HepG2 (cell line): ENCODE measurements around the gene ANO1. TPM values are rescaled to one million over a fixed set of nuclear protein-coding genes. Genes with fewer than 3 reads are reported as not detected.

Experiments
- ATAC-seq: fragments of 200-7000 bp; cut with Tn5 transposase; 3 replicates; pipeline ENCODE4 v1.9.1; 2020; ENCODE audit warnings: mild to moderate bottlenecking, moderate library complexity
- BruUV-seq: library from RNA; stranded (reverse); fragments of 400-500 nt; replicated peaks from 2 replicates; lab custom pipeline; 2021; lab: Mats Ljungman, UMichigan
- CTCF ChIA-PET: fragments of 300-600 bp; formaldehyde crosslinking; extraction: SDS; loops from one replicate; lab custom pipeline; 2021; ENCODE audit warnings: low total read pairs, inconsistent platforms, low intra/inter-chr PET ratio; lab: Yijun Ruan, JAX
- POLR2A ChIA-PET: fragments of 350-600 bp; sonication (Branson Sonifier 250); formaldehyde crosslinking; loops from one replicate; lab custom pipeline; 2020; ENCODE audit warnings: antibody characterized with exemption, inconsistent platforms; lab: Yijun Ruan, JAX
- DNase-seq: peaks from one replicate; pipeline ENCODE4 v3.0.0-alpha.2; 2015; ENCODE audit warnings: low spot score
- FAIRE-seq: peaks from 3 replicates; lab custom pipeline; 2011; peaks lifted over from hg19 to GRCh38; lab: Jason Lieb, UNC
- H2AFZ ChIP-seq: one replicate; pipeline ENCODE4 v1.6.1; 2011; ENCODE audit warnings: low read length, inconsistent platforms
- H3K27ac ChIP-seq: fragments of 300-600 bp; 3 replicates; pipeline ENCODE4 v1.8.0; 2011; ENCODE audit warnings: mixed run types, mild to moderate bottlenecking, mixed read lengths, low read length, inconsistent platforms; ENCODE audit not compliant: insufficient read depth; ENCODE audit errors: extremely low read length
- H3K27me3 ChIP-seq, 2 experiments: fragments of 200-600 bp in 1 of 2; 2 replicates in 1 of 2; 3 replicates in 1 of 2; pipeline versions ENCODE4 v1.6.0 to v1.8.0; 2011; ENCODE audit warnings: low read length in 2 of 2, mild to moderate bottlenecking in 2 of 2, moderate library complexity in 2 of 2, inconsistent platforms in 1 of 2; ENCODE audit not compliant: insufficient read depth in 2 of 2, control insufficient read depth in 1 of 2
- H3K36me3 ChIP-seq, 2 experiments: fragments of 200-600 bp in 1 of 2; replicated peaks in 1 of 2; 2 replicates in 1 of 2; 3 replicates in 1 of 2; pipeline versions ENCODE4 v1.5.1 to v1.8.0; 2011; ENCODE audit warnings: low read length in 2 of 2, inconsistent platforms in 1 of 2; ENCODE audit not compliant: insufficient read depth in 2 of 2, control insufficient read depth in 1 of 2
- H3K4me1 ChIP-seq: 2 replicates; pipeline ENCODE4 v1.5.1; 2012; ENCODE audit warnings: low read length, inconsistent platforms; ENCODE audit not compliant: insufficient read depth
- H3K4me2 ChIP-seq: 2 replicates; pipeline ENCODE4 v1.6.0; 2011; ENCODE audit warnings: low read depth, low read length, inconsistent platforms
- H3K4me3 ChIP-seq, 3 experiments: fragments of 200-600 bp in 1 of 3; sonication (generic), shearing (Covaris generic) in 1 of 3; replicated peaks in 1 of 3; 2 replicates each; pipeline ENCODE4 v1.5.1; 2011 to 2016; ENCODE audit warnings: low read length in 3 of 3, inconsistent platforms in 2 of 3, low read depth in 2 of 3, mild to moderate bottlenecking in 2 of 3, control low read depth in 1 of 3, mixed read lengths in 1 of 3; ENCODE audit not compliant: insufficient read depth in 1 of 3
- H3K79me2 ChIP-seq: one replicate; pipeline ENCODE4 v1.6.1; 2011; ENCODE audit warnings: low read length, inconsistent platforms; ENCODE audit not compliant: insufficient read depth
- H3K9ac ChIP-seq: 2 replicates; pipeline ENCODE4 v1.6.0; 2011; ENCODE audit warnings: mild to moderate bottlenecking, low read depth, low read length, inconsistent platforms; ENCODE audit not compliant: insufficient read depth
- H3K9me3 ChIP-seq: 2 replicates; pipeline ENCODE4 v1.5.1; 2012; ENCODE audit warnings: mild to moderate bottlenecking, low read length
- H4K20me1 ChIP-seq: 2 replicates; pipeline ENCODE4 v1.6.0; 2011; ENCODE audit warnings: inconsistent platforms, mild to moderate bottlenecking, low read length, moderate library complexity; ENCODE audit not compliant: insufficient read depth
- CC2D1A ChIP-seq: sonication (generic); formaldehyde crosslinking; IDR thresholded peaks from 2 replicates; pipeline ENCODE4 v1.8.1; 2023; ENCODE audit warnings: mild to moderate bottlenecking, missing genetic modification reagents
- MIER3 ChIP-seq: IDR thresholded peaks from 2 replicates; pipeline ENCODE4 v1.6.1; 2016; ENCODE audit warnings: missing compliant biosample characterization, borderline replicate concordance
- MLX ChIP-seq: IDR thresholded peaks from 2 replicates; pipeline ENCODE4 v1.6.1; 2016
- THYN1 ChIP-seq: sonication (generic); formaldehyde crosslinking; IDR thresholded peaks from 2 replicates; pipeline ENCODE4 v1.8.1; 2023; ENCODE audit warnings: low read depth, mild to moderate bottlenecking, moderate library complexity, missing genetic modification reagents, borderline replicate concordance
- ZNF678 ChIP-seq: sonication (generic); formaldehyde crosslinking; IDR thresholded peaks from 2 replicates; pipeline ENCODE4 v1.4.0; 2020; ENCODE audit warnings: mild to moderate bottlenecking, missing genetic modification reagents
- WGBS: methylation state at CpG from one replicate; pipeline ENCODE4 v1.1.6; 2017; ENCODE audit warnings: low lambda C conversion rate; 5-methylcytosine and 5-hydroxymethylcytosine counted together
- in situ Hi-C: cut with HindIII; loops from 2 replicates; pipeline ENCODE4 v1.10.0; 2017; ENCODE audit warnings: low pct_unique_long_range_greater_than_20kb; ENCODE audit not compliant: extremely low pct_ligation_motif_present
- intact Hi-C: fragments of 100-400 bp; cut with micrococcal nuclease; formaldehyde crosslinking; loops from one replicate; pipeline ENCODE4 v1.10.0; 2022; ENCODE audit not compliant: unreplicated experiment
- polyA plus RNA-seq, 8 experiments: library from polyadenylated mRNA; depleted of rRNA in 3 of 8; stranded (reverse) in 7 of 8; unstranded in 1 of 8; fragments of >200 nt; fragmentation: Illumina TruSeq in 4 of 8; extraction: Trizol in 4 of 8; gene quantifications; 2 replicates each; pipeline versions ENCODE4 v1.2.1 to v1.2.3, GENCODE V29; 2011 to 2016; ENCODE audit warnings: low read depth in 4 of 8, missing spikeins in 1 of 8, mixed read lengths in 1 of 8; ENCODE audit not compliant: insufficient read depth in 1 of 8
- total RNA-seq, 5 experiments: library from RNA; depleted of rRNA; stranded (reverse); fragments of >200 nt; fragmentation: Illumina TruSeq; extraction: Trizol; gene quantifications; 2 replicates each; pipeline ENCODE4 v1.2.3, GENCODE V29; 2016; ENCODE audit warnings: low read depth in 1 of 5

ANO1 gene
- total and polyA plus RNA-seq, 2 of the 13 experiments (the other 11 are each of a cell fraction or from before 2014, with no cell fraction given), result not detected

- no peak overlapping the region for H3K4me3 ChIP-seq
- no CpG with 5 or more reads among the region's 14 CpGs for WGBS
- ChIA-PET CTCF (no interaction called here), POLR2A (no interaction called here)
- H3K36me3 ChIP-seq, result no peaks in the 10 kb centered on the region
- ATAC-seq (no peak), DNase-seq (no peak), FAIRE-seq (no peak)
- intact Hi-C loops (no loop called here), in situ Hi-C loops (no loop called here)
- H3K27ac ChIP-seq, result no peak overlapping the region
- H3K9me3 ChIP-seq, result no peaks in the 10 kb centered on the region
- no peaks in the 10 kb centered on the region for H3K79me2 ChIP-seq
- peaks cover 18 to 70% of the 10 kb centered on the region in 2 experiments for H3K27me3 ChIP-seq
- H3K9ac ChIP-seq, result no peak overlapping the region
- peaks cover under 1% of the 10 kb centered on the region; the same call in 1 of the 2 replicates for H4K20me1 ChIP-seq
- no peak overlapping the region for H2AFZ ChIP-seq
- H3K4me1 ChIP-seq, result no peaks in the 10 kb centered on the region
- TF ChIP-seq MLX, result no peak
- BruUV-seq, result no TSS peak
- H3K4me2 ChIP-seq, result no peak overlapping the region
Measured at GRCh38 chr11:70130636-70131035, 52.5 kb downstream of the ANO1 start.

GRCh38 chr11:70131606-70132190 lies 53.6 kb downstream of the ANO1 start:
- POLR2A ChIA-PET, result no interaction called here
- ATAC-seq, result no peak
- no peaks in the 10 kb centered on the region for H3K36me3 ChIP-seq

More at GRCh38 chr11:70131606-70132190, 53.6 kb downstream of the ANO1 start:
- Histone ChIP-seq H3K9me3 (no peaks in the 10 kb centered on the region), H3K4me3 (no peak overlapping the region), H3K9ac (no peak overlapping the region), H4K20me1 (peaks cover 2% of the 10 kb centered on the region; the same call in 1 of the 2 replicates), H3K4me1 (no peaks in the 10 kb centered on the region), H3K4me2 (no peak overlapping the region), H3K27ac (no peak overlapping the region), H2AFZ (no peak overlapping the region), H3K79me2 (no peaks in the 10 kb centered on the region), H3K27me3 (peaks cover 18 to 81% of the 10 kb centered on the region in 2 experiments)
- FAIRE-seq, result no peak
- no peak for DNase-seq
- CTCF ChIA-PET, result no interaction called here
- BruUV-seq, result no TSS peak
- WGBS, result 51% methylated on average over 7 of the region's 19 CpGs
- intact Hi-C loops (no loop called here), in situ Hi-C loops (no loop called here)
- no peak for TF ChIP-seq CC2D1A (CRISPR knock-in tag)
- TF ChIP-seq THYN1 (CRISPR knock-in tag), result no peak
- no peak for TF ChIP-seq MIER3 (CRISPR knock-in tag)
- TF ChIP-seq ZNF678 (CRISPR knock-in tag), result no peak
